B cell (primary cell): ENCODE measurements around the gene MMP12. TPM values are rescaled to one million over a fixed set of nuclear protein-coding genes. Genes with fewer than 3 reads are reported as not detected.

Experiments used
- ATAC-seq: fragments of 200-7000 bp; cut with Tn5 transposase; one replicate; pipeline ENCODE4 v1.10.0; 2021; ENCODE audit warnings: low read depth, mild to moderate bottlenecking, moderate number of reproducible peaks, moderate library complexity
- CTCF ChIA-PET: fragments of 350-600 bp; sonication (Branson Sonifier 250); formaldehyde crosslinking; loops from one replicate; lab custom pipeline; 2021; ENCODE audit warnings: antibody characterized with exemption, inconsistent platforms; lab: Charles Lee
- POLR2A ChIA-PET: fragments of 350-600 bp; sonication (Branson Sonifier 250); formaldehyde crosslinking; loops from one replicate; lab custom pipeline; 2021; ENCODE audit warnings: antibody characterized with exemption; lab: Charles Lee
- DNase-seq: peaks from one replicate; pipeline ENCODE4 v3.0.0; 2013
- H2AFZ ChIP-seq: 2 replicates; pipeline ENCODE4 v1.6.1; 2012; ENCODE audit warnings: mild to moderate bottlenecking, low read depth, low read length; ENCODE audit not compliant: insufficient read depth, poor library complexity, severe bottlenecking
- H3K27ac ChIP-seq, 2 donors: 1 replicate in 1 of 2; 2 replicates in 1 of 2; pipeline ENCODE4 v1.5.1; 2012 to 2013; ENCODE audit warnings: low read length in 2 of 2, mild to moderate bottlenecking in 2 of 2, moderate library complexity in 1 of 2
- H3K27me3 ChIP-seq, 4 experiments: fragments of 200-600 bp in 1 of 4; sonication (generic) in 1 of 4; replicated peaks in 1 of 4; 1 replicate in 2 of 4; 2 replicates in 2 of 4; pipeline versions ENCODE4 v1.6.1 to v1.7.0; 2013 to 2016; ENCODE audit warnings: low read length in 3 of 4, mild to moderate bottlenecking in 2 of 4, mixed read lengths in 1 of 4, moderate library complexity in 1 of 4; ENCODE audit not compliant: insufficient read depth in 4 of 4, control insufficient read depth in 3 of 4; ENCODE audit errors: control extremely low read depth in 1 of 4
- H3K36me3 ChIP-seq, 2 experiments: replicated peaks in 1 of 2; 1 replicate in 1 of 2; 2 replicates in 1 of 2; pipeline versions ENCODE4 v1.6.1 to v1.7.1; 2013; ENCODE audit warnings: low read length in 1 of 2; ENCODE audit not compliant: insufficient read depth in 2 of 2, control insufficient read depth in 1 of 2; ENCODE audit errors: control extremely low read depth in 1 of 2, extremely low read depth in 1 of 2
- H3K4me1 ChIP-seq, 2 donors: fragments of 200-600 bp in 1 of 2; sonication (generic) in 1 of 2; 1 replicate in 1 of 2; 2 replicates in 1 of 2; pipeline versions ENCODE4 v1.5.1 to v1.6.1; 2013 to 2017; ENCODE audit warnings: low read length in 2 of 2; ENCODE audit not compliant: control insufficient read depth in 2 of 2, insufficient read depth in 2 of 2
- H3K4me2 ChIP-seq: replicated peaks from 2 replicates; pipeline ENCODE3; 2012; ENCODE audit warnings: mild to moderate bottlenecking, low read depth, low read length; ENCODE audit not compliant: poor library complexity, severe bottlenecking
- H3K4me3 ChIP-seq, 5 experiments: fragments of 200-600 bp in 1 of 5; sonication (generic) in 1 of 5; 1 replicate in 3 of 5; 2 replicates in 2 of 5; pipeline versions ENCODE4 v1.5.1 to v1.7.0; 2011 to 2016; ENCODE audit warnings: low read length in 4 of 5, mild to moderate bottlenecking in 4 of 5, low read depth in 2 of 5, control low read depth in 1 of 5, moderate library complexity in 1 of 5; ENCODE audit not compliant: insufficient read depth in 1 of 5; ENCODE audit errors: control extremely low read depth in 1 of 5, extremely low read depth in 1 of 5
- H3K79me2 ChIP-seq: fragments of 200-600 bp; sonication (generic); one replicate; pipeline ENCODE4 v1.6.0; 2016; ENCODE audit warnings: low read length; ENCODE audit not compliant: control insufficient read depth, insufficient read depth
- H3K9ac ChIP-seq: fragments of 200-600 bp; sonication (generic); 2 replicates; pipeline ENCODE4 v1.6.1; 2017; ENCODE audit warnings: mild to moderate bottlenecking, low read length, moderate library complexity
- H3K9me3 ChIP-seq, 3 donors: one replicate each; pipeline versions ENCODE4 v1.6.1 to v1.7.1; 2013; ENCODE audit warnings: low read length in 2 of 3; ENCODE audit not compliant: control insufficient read depth in 2 of 3, insufficient read depth in 1 of 3; ENCODE audit errors: control extremely low read depth in 1 of 3
- H4K20me1 ChIP-seq: 2 replicates; pipeline ENCODE4 v1.6.0; 2012; ENCODE audit warnings: mild to moderate bottlenecking, low read length; ENCODE audit not compliant: insufficient read depth, control insufficient read depth, poor library complexity, severe bottlenecking
- H3K27ac Mint-ChIP-seq: one replicate; pipeline ENCODE4 v1.8.0; 2021; ENCODE audit warnings: mixed read lengths
- H3K27me3 Mint-ChIP-seq: one replicate; pipeline ENCODE4 v1.8.0; 2021; ENCODE audit warnings: mixed read lengths
- H3K4me1 Mint-ChIP-seq: one replicate; pipeline ENCODE4 v1.8.0; 2021; ENCODE audit warnings: mixed read lengths
- H3K4me3 Mint-ChIP-seq: one replicate; pipeline ENCODE4 v1.8.0; 2021; ENCODE audit warnings: mixed read lengths
- H3K9me3 Mint-ChIP-seq: one replicate; pipeline ENCODE4 v1.8.0; 2022; ENCODE audit warnings: mixed read lengths; ENCODE audit not compliant: insufficient read depth
- EZH2 ChIP-seq: IDR thresholded peaks from 2 replicates; pipeline ENCODE4 v1.6.1; 2012; ENCODE audit warnings: borderline replicate concordance, low read depth, mild to moderate bottlenecking, moderate library complexity, low read length; ENCODE audit not compliant: insufficient read depth, poor library complexity, severe bottlenecking
- WGBS: methylation state at CpG from one replicate; pipeline ENCODE4 v1.1.5; 2013; ENCODE audit warnings: missing lambda C conversion rate; ENCODE audit not compliant: insufficient coverage; 5-methylcytosine and 5-hydroxymethylcytosine counted together
- intact Hi-C: fragments of 100-400 bp; cut with micrococcal nuclease; formaldehyde crosslinking; loops from one replicate; pipeline ENCODE4 v1.10.0; 2022
- polyA plus RNA-seq: library from polyadenylated mRNA; depleted of rRNA; stranded (reverse); fragments of >200 nt; gene quantifications from 2 replicates; pipeline ENCODE4 v1.2.3, GENCODE V29; 2012
- total RNA-seq, 2 donors: library from RNA; stranded (reverse); fragments of 120-200 nt in 1 of 2; gene quantifications; 1 replicate in 1 of 2; 2 replicates in 1 of 2; pipeline versions ENCODE4 v1.2.3 to v1.2.4, GENCODE V29; 2013 to 2022
- TF ChIP-seq, protein P1 (sequence below): fragments of 200-600 bp; IDR thresholded peaks from one replicate; pipeline ENCODE4 v1.8.0; 2022; ENCODE audit warnings: antibody characterized with exemption, mild to moderate bottlenecking

The MMP12 gene
- total and polyA plus RNA-seq, 2 donors (not counting 1 experiment from before 2014, with no cell fraction given) = not detected

DNA sequence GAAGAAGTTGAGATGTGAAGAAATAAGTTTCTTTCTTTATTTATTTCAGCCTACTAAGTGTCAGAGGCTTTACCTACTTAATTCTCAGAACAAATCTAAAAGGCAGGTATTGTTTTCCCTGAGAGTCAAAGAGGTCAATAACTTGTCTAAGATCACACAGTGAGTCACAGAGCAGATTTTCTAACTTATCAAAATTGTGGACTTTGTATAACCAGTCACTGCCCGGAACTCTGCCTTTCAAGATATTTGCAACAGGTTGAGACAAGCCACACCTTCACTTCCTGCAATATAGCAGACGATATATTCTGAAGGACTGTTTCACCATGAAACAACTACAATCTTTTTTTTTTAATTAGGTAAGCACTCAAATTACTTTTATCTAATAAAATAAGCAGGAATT lies 20.8 kb downstream of the MMP12 start:
- intact Hi-C loops = no loop called here
- no peaks in the 10 kb centered on the region for H3K9me3 Mint-ChIP-seq
- Histone ChIP-seq H3K36me3 (no peaks in the 10 kb centered on the region), H3K27ac (no peak overlapping the region), H3K4me3 (no peak overlapping the region), H3K4me1 (no peaks in the 10 kb centered on the region), H3K9ac (no peak overlapping the region), H4K20me1 (no peaks in the 10 kb centered on the region), H3K79me2 (no peaks in the 10 kb centered on the region), H3K27me3 (peaks cover 0 to 5% (median 0%) of the 10 kb centered on the region in 4 experiments), H3K4me2 (no peak overlapping the region), H2AFZ (no peak overlapping the region), H3K9me3 (no peaks in the 10 kb centered on the region)
- WGBS = no CpG with 5 or more reads among the region's 2 CpGs
- ATAC-seq = no peak
- no peaks in the 10 kb centered on the region for H3K4me1 Mint-ChIP-seq
- no peak overlapping the region for H3K4me3 Mint-ChIP-seq
- POLR2A ChIA-PET = no interaction called here
- DNase-seq = no peak
- CTCF ChIA-PET = no interaction called here
- no peak for TF ChIP-seq EZH2
- TF ChIP-seq, protein P1, sequence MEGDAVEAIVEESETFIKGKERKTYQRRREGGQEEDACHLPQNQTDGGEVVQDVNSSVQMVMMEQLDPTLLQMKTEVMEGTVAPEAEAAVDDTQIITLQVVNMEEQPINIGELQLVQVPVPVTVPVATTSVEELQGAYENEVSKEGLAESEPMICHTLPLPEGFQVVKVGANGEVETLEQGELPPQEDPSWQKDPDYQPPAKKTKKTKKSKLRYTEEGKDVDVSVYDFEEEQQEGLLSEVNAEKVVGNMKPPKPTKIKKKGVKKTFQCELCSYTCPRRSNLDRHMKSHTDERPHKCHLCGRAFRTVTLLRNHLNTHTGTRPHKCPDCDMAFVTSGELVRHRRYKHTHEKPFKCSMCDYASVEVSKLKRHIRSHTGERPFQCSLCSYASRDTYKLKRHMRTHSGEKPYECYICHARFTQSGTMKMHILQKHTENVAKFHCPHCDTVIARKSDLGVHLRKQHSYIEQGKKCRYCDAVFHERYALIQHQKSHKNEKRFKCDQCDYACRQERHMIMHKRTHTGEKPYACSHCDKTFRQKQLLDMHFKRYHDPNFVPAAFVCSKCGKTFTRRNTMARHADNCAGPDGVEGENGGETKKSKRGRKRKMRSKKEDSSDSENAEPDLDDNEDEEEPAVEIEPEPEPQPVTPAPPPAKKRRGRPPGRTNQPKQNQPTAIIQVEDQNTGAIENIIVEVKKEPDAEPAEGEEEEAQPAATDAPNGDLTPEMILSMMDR = no peak
- no peak overlapping the region for H3K27ac Mint-ChIP-seq
- peaks cover 3% of the 10 kb centered on the region for H3K27me3 Mint-ChIP-seq

DNA sequence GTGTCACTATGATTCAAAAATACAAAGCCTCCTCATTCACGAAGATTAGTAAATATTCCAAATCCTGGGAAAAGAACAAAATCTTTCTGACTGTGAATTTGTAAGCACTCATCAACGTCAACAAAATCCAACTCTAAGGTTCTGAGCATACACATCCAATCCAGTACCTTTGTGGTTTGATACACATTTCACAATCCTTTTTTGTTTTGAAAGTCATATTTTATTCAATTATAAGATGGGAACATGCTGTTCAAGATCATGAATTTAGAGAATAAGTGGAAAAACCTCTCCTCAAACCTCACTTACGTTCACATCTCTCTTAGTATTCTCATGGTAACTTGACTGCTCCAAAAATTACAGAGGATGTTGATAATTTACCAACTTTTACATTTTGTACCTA lies 21.7 kb downstream of the MMP12 start:
- intact Hi-C loops = no loop called here
- H3K4me1 Mint-ChIP-seq = no peaks in the 10 kb centered on the region
- H2AFZ ChIP-seq = no peak overlapping the region
- 83% methylated on average over 2 of the region's 3 CpGs for WGBS
- H3K27me3 Mint-ChIP-seq = peaks cover 3% of the 10 kb centered on the region
- no peak overlapping the region for H3K4me2 ChIP-seq
- H3K27ac ChIP-seq = no peak overlapping the region
- ATAC-seq = no peak
- H3K4me3 Mint-ChIP-seq = no peak overlapping the region
- H4K20me1 ChIP-seq = no peaks in the 10 kb centered on the region
- no peaks in the 10 kb centered on the region for H3K9me3 ChIP-seq
- CTCF ChIA-PET = no interaction called here
- no peaks in the 10 kb centered on the region for H3K4me1 ChIP-seq
- no peak overlapping the region for H3K4me3 ChIP-seq
- H3K27me3 ChIP-seq = peaks cover 0 to 5% (median 0%) of the 10 kb centered on the region in 4 experiments
- no peak overlapping the region for H3K9ac ChIP-seq
- DNase-seq = no peak
- H3K36me3 ChIP-seq = no peaks in the 10 kb centered on the region
- no peaks in the 10 kb centered on the region for H3K79me2 ChIP-seq
- POLR2A ChIA-PET = no interaction called here
- TF ChIP-seq, protein P1 = no peak
- TF ChIP-seq EZH2 = no peak
- H3K27ac Mint-ChIP-seq = no peak overlapping the region
- H3K9me3 Mint-ChIP-seq = no peaks in the 10 kb centered on the region
